GM12878 (cell line): ENCODE results near the gene FERMT3. TPM values are rescaled to one million over a fixed set of nuclear protein-coding genes. Genes with fewer than 3 reads are reported as not detected.

Experiments
- ATF2 ChIP-seq: IDR thresholded peaks from 2 replicates; pipeline ENCODE4 v1.6.1; 2012; ENCODE audit warnings: low read length, inconsistent platforms
- CBX5 ChIP-seq: sonication (generic); IDR thresholded peaks from 2 replicates; pipeline ENCODE4 v1.6.1; 2016; ENCODE audit warnings: low read depth, moderate library complexity, mild to moderate bottlenecking, inconsistent platforms
- EED ChIP-seq: sonication (generic); IDR thresholded peaks from 2 replicates; pipeline ENCODE4 v1.6.1; 2016; ENCODE audit warnings: antibody characterized with exemption, low read depth
- EP300 ChIP-seq, 2 experiments: fragments of 150-350 bp in 1 of 2; IDR thresholded peaks; 2 replicates each; pipeline ENCODE4 v1.6.1; 2011 to 2012; ENCODE audit warnings: low read depth in 2 of 2, low read length in 2 of 2, borderline replicate concordance in 1 of 2, improper control_type of control experiment in 1 of 2, inconsistent platforms in 1 of 2; ENCODE audit not compliant: control insufficient read depth in 1 of 2
- ESRRA ChIP-seq: IDR thresholded peaks from 2 replicates; pipeline ENCODE4 v1.6.1; 2012; ENCODE audit warnings: mild to moderate bottlenecking, low read length, improper control_type of control experiment
- ETV6 ChIP-seq, 2 experiments: fragments of 450-650 bp in 1 of 2; IDR thresholded peaks in 1 of 2; conservative IDR thresholded peaks in 1 of 2; 2 replicates each; pipeline ENCODE4 v1.6.1; 2014; ENCODE audit warnings: antibody characterized with exemption in 1 of 2, borderline replicate concordance in 1 of 2, low read depth in 1 of 2, mild to moderate bottlenecking in 1 of 2, moderate library complexity in 1 of 2
- GABPA ChIP-seq: IDR thresholded peaks from 2 replicates; pipeline ENCODE4 v1.6.1; 2014; ENCODE audit warnings: antibody characterized with exemption, low read depth, mild to moderate bottlenecking, inconsistent platforms
- HSF1 ChIP-seq: fragments of 150-350 bp; IDR thresholded peaks from 2 replicates; pipeline ENCODE4 v1.6.1; 2014; ENCODE audit warnings: mild to moderate bottlenecking, low read depth, low read length
- MAX ChIP-seq: IDR thresholded peaks from 2 replicates; pipeline ENCODE4 v1.6.1; 2012; ENCODE audit warnings: low read depth, low read length, improper control_type of control experiment
- NR2C1 ChIP-seq: fragments of 450-650 bp; IDR thresholded peaks from 2 replicates; pipeline ENCODE4 v1.6.1; 2017; ENCODE audit warnings: antibody characterized with exemption, mild to moderate bottlenecking, moderate library complexity
- NR2F1 ChIP-seq: fragments of 450-650 bp; conservative IDR thresholded peaks from 2 replicates; pipeline ENCODE4 v1.6.1; 2017; ENCODE audit warnings: mild to moderate bottlenecking
- PAX8 ChIP-seq: fragments of 450-650 bp; IDR thresholded peaks from 2 replicates; pipeline ENCODE4 v1.6.1; 2017; ENCODE audit warnings: mild to moderate bottlenecking, moderate library complexity
- RCOR1 ChIP-seq: conservative IDR thresholded peaks from 2 replicates; pipeline ENCODE4 v1.6.1; 2012; ENCODE audit warnings: low read depth, low read length, improper control_type of control experiment
- REST ChIP-seq: IDR thresholded peaks from 2 replicates; pipeline ENCODE4 v1.6.1; 2012; ENCODE audit warnings: mild to moderate bottlenecking, low read depth, low read length
- TARDBP ChIP-seq: IDR thresholded peaks from 2 replicates; pipeline ENCODE4 v1.6.1; 2016; ENCODE audit warnings: borderline replicate concordance
- TCF3 ChIP-seq: IDR thresholded peaks from 2 replicates; pipeline ENCODE4 v1.6.1; 2012; ENCODE audit warnings: low read depth, mild to moderate bottlenecking, low read length, borderline replicate concordance; ENCODE audit not compliant: insufficient read depth
- ZBED1 ChIP-seq: IDR thresholded peaks from 2 replicates; pipeline ENCODE4 v1.6.1; 2016; ENCODE audit warnings: borderline replicate concordance
- ZNF24 ChIP-seq: fragments of 450-650 bp; IDR thresholded peaks from 2 replicates; pipeline ENCODE4 v1.6.1; 2017; ENCODE audit warnings: antibody characterized with exemption, mild to moderate bottlenecking
- ZNF687 ChIP-seq: fragments of 450-650 bp; IDR thresholded peaks from 2 replicates; pipeline ENCODE4 v1.6.1; 2017; ENCODE audit warnings: mild to moderate bottlenecking, moderate library complexity
- polyA plus RNA-seq, 11 experiments: library from polyadenylated mRNA; depleted of rRNA in 4 of 11; unstranded in 6 of 11; stranded (reverse) in 5 of 11; fragments of >200 nt; fragmentation: Nextera tagmentation in 4 of 11; fragmentation: Illumina TruSeq in 1 of 11; extraction: Ambion mirVana in 4 of 11; extraction: Trizol in 1 of 11; gene quantifications; 1 replicate in 1 of 11; 2 replicates in 10 of 11; pipeline versions ENCODE4 v1.2.1 to v1.2.3, GENCODE V29; 2011 to 2016; ENCODE audit warnings: inconsistent platforms in 2 of 11, missing spikeins in 2 of 11, low read depth in 1 of 11
- total RNA-seq, 4 experiments: library from RNA; depleted of rRNA in 3 of 4; stranded (reverse); fragments of >200 nt in 3 of 4; fragmentation: Illumina TruSeq in 1 of 4; extraction: Trizol in 1 of 4; gene quantifications; 2 replicates each; pipeline versions ENCODE4 v1.2.1 to v1.2.3, GENCODE V29; 2013 to 2021

The FERMT3 gene
- total and polyA plus RNA-seq, 10 of the 15 experiments (the other 5 are each of a cell fraction or from before 2014, with no cell fraction given) = 2.0 to 211 (median 114) TPM

GRCh38 chr11:64230171-64230984 lies 23.9 kb downstream of the FERMT3 start, which contains the start of gene DNAJC4 (continued):
- peak; percentile 94 for TF ChIP-seq TCF3
- TF ChIP-seq HSF1 = no peak
- peak; percentile 33; the same call in 1 of the 2 replicates for TF ChIP-seq ZNF687
- no peak for TF ChIP-seq PAX8
- TF ChIP-seq TARDBP = no peak
- TF ChIP-seq ESRRA = no peak
- no peak for TF ChIP-seq ZBED1
- TF ChIP-seq ATF2 = no peak
- no peak; the same call in none of the 2 replicates for TF ChIP-seq MAX
- no peak for TF ChIP-seq RCOR1
- no peak for TF ChIP-seq ZNF24
- TF ChIP-seq EED = no peak
- peak in 1 of 2 experiments; percentile 17; a peak in 1 of 4 replicates for TF ChIP-seq ETV6 (conservative IDR thresholded peaks at IDR 0.05 in 1 of 2, IDR thresholded peaks at IDR 0.05 in 1 of 2; ENCODE audit: borderline replicate concordance in 1 of 2, low read depth in 1 of 2)
- no peak for TF ChIP-seq CBX5
- TF ChIP-seq NR2F1 = peak; percentile 53; the same call in 1 of the 2 replicates
- no peak for TF ChIP-seq REST
- no peak for TF ChIP-seq EP300 (IDR thresholded peaks at IDR 0.05; ENCODE audit: borderline replicate concordance in 1 of 2, control insufficient read depth in 1 of 2, low read depth in 2 of 2, low read length in 2 of 2)
- TF ChIP-seq NR2C1 = no peak
- no peak for TF ChIP-seq GABPA
